NCI-H345 (cell line): ENCODE measurements around the gene OPCML.

Experiments
- DNase-seq: peaks from one replicate; lab custom pipeline; 2025; lab: John Stamatoyannopoulos, UW

The OPCML gene

GRCh38 chr11:133034929-133035328, 497.4 kb downstream of the OPCML start:
- no peak for DNase-seq

- peak; percentile 18 for DNase-seq
Observed at GRCh38 chr11:133029107-133029506, 503.2 kb downstream of the OPCML start.

GRCh38 chr11:133026952-133027351, 505.3 kb downstream of the OPCML start:
- DNase-seq, result no peak

- no peak for DNase-seq
Observed at GRCh38 chr11:133024301-133024700, 508.0 kb downstream of the OPCML start.

GRCh38 chr11:133023232-133023631, 509.1 kb downstream of the OPCML start:
- DNase-seq, result no peak

- no peak for DNase-seq
Observed at GRCh38 chr11:133021553-133021952, 510.7 kb downstream of the OPCML start.

- no peak for DNase-seq
Observed at GRCh38 chr11:133020372-133020714, 512.0 kb downstream of the OPCML start.

- DNase-seq, result no peak
Observed at GRCh38 chr11:133019545-133020371, 512.5 kb downstream of the OPCML start.

- DNase-seq, result no peak
Observed at GRCh38 chr11:133015457-133015856, 516.8 kb downstream of the OPCML start.

- no peak for DNase-seq
Observed at GRCh38 chr11:133014337-133014736, 518.0 kb downstream of the OPCML start.

GRCh38 chr11:133012803-133013202, 519.5 kb downstream of the OPCML start:
- no peak for DNase-seq

- no peak for DNase-seq
Observed at GRCh38 chr11:133011604-133012003, 520.7 kb downstream of the OPCML start.

- no peak for DNase-seq
Observed at GRCh38 chr11:133007027-133007584, 525.2 kb downstream of the OPCML start.

GRCh38 chr11:133004369-133004768, 527.9 kb downstream of the OPCML start:
- no peak for DNase-seq

- DNase-seq, result no peak
Observed at GRCh38 chr11:132999516-132999915, 532.8 kb downstream of the OPCML start.

GRCh38 chr11:132999031-132999430, 533.3 kb downstream of the OPCML start:
- DNase-seq, result no peak

- DNase-seq, result no peak
Observed at GRCh38 chr11:132997396-132997795, 534.9 kb downstream of the OPCML start.

GRCh38 chr11:132994966-132995365, 537.3 kb downstream of the OPCML start:
- no peak for DNase-seq

- peak; percentile 49 for DNase-seq
Observed at GRCh38 chr11:132993991-132994502, 538.3 kb downstream of the OPCML start.

- peak; percentile 68 for DNase-seq
Observed at GRCh38 chr11:132992838-132993631, 539.3 kb downstream of the OPCML start.

GRCh38 chr11:132988411-132988810, 543.9 kb downstream of the OPCML start:
- no peak for DNase-seq

- DNase-seq, result no peak
Observed at GRCh38 chr11:132987936-132988335, 544.4 kb downstream of the OPCML start.

- DNase-seq, result no peak
Observed at GRCh38 chr11:132983641-132983978, 548.7 kb downstream of the OPCML start.
